ENCODE measurements around the gene CNTNAP2.

Gene CNTNAP2

DNA sequence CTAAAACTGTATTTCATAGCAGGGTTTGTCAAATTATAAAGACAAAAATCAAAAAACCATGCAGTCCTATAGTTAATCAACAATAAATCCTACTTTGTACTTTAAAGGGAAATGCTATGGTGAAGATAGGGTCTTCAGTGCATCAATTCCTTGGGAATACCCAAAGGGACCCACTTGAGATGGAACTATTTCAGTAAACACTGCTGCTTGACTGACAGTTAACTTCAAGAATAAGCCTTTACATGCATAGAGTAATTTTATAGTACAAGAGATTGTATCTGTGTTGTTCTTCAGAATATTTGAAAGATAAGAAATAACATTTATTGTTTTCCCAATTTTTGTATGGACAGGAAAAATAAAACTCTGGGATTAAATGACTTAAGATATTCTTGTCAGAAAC lies 1179.6 kb downstream of the CNTNAP2 start:
- no peak for DNase-seq

DNA sequence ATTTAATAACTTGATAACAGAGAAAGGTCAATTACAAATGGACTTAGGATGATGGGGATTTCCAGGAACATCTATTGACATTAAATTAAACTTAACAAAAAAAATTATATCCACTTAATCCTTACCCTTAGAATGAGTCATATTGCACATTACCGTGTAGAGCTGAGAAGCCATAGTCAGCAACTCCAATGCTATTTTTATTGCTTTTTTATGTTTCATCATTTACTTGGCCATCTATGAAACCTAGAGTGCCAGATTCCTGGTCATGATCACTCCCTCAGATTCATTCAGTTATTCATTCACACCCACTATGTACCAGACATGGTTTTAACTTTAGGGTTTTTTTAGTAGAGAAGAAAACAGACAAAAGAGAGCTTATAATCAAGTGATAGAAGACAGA lies 1180.4 kb downstream of the CNTNAP2 start:
- DNase-seq = no peak

DNA sequence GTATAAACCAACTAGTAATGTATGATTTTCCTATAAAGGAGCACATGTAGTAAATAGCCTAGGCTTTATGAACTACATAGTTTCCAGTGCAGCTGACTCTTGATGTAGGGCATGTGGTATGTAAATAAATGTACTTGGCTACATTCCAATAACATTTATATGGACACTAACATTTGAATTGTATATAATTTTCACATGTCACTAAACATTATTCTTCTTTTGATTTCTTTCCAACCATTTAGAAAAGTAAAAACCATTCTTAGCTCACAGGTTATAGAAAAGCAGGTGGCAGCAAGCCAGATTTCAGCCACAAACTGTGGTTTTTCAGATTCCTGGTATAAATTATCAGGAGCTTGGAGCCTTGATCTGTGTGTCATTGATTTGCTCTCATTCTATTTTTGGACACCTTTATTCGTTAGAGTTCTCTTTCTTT lies 1182.0 kb downstream of the CNTNAP2 start:
- DNase-seq = peak; percentile 82 to 88

DNA sequence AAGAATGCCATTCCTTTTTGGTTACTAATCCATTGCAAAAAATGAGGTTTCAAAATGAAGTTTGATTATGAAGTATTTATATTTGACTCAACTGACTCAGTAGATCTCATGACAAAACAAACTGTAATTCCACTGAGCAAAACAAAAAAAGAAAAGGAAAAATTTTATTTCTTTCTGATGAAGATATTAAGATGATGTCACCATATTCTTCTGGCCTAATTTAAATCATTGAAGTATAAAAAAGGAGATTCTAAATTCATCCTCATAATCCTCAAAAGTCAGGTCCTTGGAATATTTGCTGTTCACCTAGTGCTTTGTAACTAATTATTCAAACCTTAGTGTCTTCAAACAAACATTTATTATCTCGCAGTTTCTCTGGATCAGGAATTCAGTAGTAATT lies 1183.7 kb downstream of the CNTNAP2 start:
- no peak for DNase-seq

DNA sequence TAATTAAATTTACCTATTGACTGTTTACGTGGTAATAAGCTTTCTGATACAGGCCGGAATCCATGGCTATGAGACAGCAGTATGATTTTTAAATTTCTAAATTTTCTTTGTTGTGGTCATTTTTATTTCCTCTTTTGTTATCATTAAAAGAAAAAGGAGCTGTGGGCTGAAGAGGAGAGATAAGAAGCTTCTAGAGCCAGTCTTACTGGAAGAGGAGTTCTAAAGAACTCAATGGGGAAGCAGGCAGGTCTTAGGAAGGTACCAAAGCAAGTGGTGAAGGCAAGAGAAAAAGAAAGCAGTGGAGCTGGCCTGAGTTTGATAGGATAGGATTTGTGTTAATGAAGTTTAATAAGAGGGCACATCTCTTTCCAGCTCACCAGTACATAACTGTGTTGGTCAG lies 1187.8 kb downstream of the CNTNAP2 start:
- DNase-seq = no peak

DNA sequence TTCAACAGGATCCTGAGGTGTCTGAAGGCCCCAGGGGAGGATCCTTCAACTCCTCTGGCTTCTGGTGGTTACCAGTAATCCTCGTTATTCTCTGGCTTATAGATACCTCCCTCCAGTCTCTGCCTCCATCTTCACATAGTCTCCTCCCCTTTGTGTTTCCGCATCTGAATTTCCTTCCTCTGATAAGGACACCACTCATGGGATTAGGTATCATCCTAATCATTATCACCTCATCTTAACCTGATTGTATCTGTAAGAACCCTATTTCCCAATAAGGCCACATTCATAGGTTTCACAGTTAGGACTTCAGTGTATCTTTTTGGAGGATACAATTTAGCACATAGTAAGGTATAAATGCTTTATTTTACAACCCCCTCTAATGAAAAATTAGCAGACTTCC lies 1189.2 kb downstream of the CNTNAP2 start:
- no peak for DNase-seq

DNA sequence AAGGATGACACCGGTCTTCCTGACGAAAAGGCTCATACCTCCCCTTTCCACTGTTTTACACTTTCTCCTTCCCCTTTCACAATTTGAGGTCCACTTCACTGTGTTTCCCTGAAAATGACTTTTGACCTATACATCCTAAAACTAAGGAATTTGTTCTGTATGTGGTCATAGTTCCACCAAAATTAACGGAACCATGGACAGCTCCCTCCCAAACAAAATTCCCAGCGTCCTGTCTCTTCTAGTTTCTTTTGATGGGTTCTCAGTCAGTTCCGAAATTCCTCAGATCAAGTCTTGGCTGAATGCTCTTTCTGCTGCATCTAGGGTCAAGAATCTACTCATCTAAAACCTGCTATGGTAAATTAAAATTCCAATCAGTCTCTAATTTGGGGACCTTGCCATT lies 1191.9 kb downstream of the CNTNAP2 start:
- DNase-seq = no peak

DNA sequence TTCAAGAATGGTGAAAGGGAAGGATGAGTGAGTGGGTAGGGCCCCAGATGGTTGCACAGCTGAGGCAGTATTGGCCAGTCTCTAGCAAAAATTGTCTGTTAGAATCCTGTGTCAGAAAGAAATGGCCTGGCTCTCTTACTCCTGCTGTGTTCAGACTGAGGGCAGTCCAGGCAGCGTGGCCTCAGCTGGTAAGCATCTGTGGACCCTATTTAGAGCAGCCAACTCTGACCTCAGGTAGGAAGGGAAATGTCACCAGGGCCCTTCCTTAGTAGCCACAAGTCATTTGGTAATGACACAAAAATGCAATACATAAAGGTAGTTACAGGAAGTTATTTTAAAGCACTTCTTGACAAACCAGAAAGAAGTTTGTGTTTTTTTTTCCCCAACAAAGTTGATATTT lies 1194.7 kb downstream of the CNTNAP2 start:
- DNase-seq = no peak

DNA sequence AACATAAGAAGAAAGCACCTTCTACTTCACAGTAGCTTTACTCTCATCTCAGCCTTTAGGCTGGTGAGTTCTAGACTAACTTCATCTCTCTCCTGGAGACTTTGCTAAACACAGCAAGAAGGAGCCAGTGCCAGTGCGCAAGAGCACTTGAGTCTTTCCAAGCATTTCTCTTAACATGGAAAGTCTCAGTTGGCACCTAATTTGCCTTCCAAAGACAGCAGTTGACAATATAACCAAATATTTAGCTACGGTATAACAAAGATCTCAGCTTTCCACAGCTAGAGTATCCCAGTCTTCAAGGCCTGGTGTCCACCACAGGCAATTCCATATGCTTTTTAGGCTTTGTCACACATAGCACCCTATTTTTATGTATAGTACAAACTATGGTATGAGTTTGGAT lies 1204.9 kb downstream of the CNTNAP2 start:
- DNase-seq = no peak

DNA sequence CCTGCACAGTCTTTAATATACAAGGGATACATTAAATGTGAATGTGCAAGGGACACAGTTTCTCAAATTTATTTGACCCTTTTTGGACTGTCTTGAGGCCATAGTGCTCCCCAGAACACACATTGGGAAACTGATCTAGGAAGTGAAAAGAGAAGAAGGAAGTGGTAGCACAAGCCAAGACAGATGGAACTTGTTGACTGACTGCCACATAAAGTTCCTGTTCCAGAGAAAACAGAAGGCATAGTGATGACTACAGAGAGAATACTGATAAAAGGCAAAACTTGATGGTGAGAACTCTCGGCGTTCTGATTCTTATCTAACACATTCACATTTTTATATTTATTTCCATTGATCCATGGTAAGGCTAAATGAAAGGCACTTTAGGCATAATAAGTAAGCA lies 1216.4 kb downstream of the CNTNAP2 start:
- DNase-seq = no peak

DNA sequence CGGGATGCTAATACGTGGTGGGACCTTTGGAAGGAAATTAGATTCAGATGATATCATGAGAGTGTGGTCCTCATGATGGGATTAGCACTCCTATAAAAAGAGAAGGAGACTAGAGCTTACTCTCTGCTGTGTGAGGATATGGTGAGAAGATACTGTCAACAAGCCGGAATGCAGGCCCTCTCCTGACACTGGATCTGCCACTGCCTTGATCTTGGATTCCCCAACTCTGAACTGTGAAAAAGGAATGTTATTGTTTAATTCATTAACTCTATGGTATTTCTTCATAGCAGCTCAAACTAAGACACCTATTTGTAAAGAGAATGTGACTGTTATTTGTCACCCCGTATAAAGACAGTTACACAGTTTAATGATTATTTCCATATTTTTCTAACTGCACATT lies 1246.5 kb downstream of the CNTNAP2 start:
- no peak for DNase-seq

DNA sequence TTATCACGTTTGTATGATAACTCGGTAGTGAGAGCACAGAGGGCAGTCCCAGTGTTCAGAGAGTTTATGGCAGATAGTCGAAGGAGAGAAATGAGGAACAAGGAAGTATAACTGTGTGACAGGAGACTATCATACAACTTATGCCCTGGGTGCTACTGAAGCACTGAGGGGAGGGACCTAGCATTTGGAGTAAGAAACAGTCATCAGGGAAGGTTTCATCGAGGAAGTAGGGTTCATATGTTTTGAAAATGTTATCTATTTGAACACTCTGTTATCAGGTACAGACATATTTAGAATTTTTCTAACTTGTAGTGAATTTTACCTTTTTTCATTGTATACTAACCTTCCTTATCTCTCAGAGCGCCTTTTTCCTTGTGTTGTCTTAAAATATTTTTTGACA lies 1259.6 kb downstream of the CNTNAP2 start:
- DNase-seq = no peak

DNA sequence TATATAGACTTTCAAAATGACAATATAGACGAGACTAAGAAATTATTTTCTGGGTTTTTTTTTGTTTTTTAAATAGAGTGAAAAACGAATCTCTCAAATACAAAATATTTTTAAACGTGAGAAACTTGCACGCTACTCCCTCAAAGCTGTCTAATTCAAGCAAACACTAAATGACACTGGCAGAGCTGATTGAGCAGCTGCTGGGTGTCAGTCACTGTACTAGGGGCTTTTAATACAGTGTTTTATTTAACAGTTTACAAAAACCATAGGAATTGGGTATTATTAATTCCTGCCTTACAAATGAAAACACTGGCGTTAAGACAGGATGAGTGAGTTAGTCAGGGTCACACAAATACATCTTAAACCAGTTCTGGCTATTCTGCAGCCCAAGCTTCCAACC lies 1264.3 kb downstream of the CNTNAP2 start:
- DNase-seq = no peak

DNA sequence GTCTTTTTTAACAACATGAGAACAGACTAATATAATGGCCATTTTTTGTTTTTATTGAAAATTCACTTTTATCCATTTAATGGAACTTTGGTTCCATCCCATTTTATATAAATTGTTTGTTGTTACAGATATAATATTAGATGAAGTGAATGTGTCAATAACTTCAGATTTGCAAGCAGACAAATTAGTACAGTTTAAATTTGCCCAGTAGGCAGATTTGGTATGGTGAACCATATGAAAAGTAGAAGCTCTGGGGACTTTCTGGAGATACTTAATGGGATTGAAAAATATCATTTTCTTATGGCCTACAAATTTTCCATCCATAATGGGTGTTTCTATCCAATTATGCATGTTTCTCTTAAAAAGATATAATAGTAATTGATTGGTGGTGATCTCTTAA lies 1277.7 kb downstream of the CNTNAP2 start:
- DNase-seq = no peak

DNA sequence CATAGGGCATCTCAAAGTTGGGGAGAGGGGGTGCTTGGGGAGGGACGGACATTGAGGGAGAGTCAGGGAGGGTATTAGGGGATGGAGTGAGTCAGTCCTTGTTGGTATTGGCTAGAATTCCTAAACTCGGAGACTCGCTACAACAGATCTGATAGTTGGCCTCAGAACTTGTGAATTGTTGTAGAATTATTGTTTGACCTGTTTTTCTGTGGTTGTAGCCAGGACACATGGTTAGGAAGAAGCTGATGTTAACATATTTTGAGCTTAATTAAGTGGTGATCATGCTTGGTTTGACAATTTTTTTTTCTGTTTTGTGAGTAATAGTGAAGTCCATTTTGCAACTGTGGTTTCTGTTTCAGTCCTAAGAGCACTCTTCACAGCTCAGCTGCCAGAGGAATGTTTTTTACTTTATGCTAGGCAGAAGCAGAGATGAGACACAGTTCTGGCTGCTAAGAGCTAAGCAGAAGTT lies 1283.7 kb downstream of the CNTNAP2 start:
- no peak for DNase-seq

DNA sequence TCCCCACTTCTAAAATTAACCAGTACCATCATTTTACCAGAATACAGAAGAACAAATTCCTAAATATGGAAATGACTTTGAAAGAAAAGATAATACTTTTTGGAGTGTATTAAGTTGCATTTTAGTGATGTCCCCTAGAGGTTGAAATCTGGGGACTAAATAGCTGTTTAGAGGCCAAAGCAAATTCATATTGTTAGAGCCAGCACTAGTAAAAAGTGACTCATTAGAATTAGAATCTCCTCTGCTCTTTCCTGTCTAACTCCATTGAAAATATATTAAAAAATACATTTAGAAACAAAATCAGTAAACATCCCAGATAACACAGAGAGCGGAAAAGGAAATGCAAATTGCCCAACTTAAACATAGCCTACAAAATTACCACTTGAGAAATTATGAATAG lies 1284.3 kb downstream of the CNTNAP2 start:
- no peak for DNase-seq

DNA sequence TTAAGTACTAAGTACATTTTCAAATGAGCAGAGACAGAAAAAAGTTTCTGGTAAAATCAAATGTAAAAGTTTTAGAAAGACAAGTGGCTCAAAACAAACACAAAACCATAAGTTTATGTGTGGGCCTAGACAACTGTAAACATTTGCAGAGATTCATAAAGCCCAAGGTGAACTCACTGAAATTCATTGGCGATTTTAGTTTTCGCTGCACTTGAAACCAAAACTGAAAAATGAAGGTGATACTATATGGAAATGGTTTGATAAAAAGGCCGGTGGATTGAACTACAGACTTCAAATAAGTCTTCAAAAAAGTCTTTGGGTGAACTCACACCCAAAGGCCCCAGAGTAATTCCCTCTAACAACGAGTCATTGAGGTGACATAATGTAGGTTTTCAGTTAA lies 1289.0 kb downstream of the CNTNAP2 start:
- no peak for DNase-seq

DNA sequence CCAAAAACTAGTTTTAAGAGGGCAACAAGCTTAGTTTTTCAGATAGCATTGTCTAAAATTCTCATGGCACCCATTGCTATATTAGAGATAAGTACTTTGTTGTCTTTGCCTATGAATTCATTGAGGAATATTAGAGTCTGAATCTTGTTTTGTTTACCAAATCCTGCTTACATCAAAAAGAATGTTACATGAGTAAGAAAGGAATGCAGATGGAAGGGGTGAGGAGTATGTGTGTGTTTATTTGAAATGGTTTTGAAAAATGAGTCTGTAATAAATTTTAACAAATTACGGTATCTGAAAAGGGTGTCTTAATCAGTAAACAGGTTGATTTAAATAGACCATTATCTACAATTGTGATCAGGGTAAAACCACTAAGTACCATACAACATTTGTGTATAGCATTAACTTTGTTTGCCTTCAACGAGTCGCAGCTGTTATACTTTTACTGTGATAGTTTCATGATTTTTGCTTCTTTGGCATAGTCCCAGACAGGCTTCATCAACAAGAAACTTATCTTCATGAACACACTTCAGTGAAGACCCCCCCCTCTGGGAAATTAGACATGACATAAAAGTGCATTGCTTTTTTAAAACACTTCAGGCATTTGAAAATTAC lies 1290.0 kb downstream of the CNTNAP2 start:
- DNase-seq = no peak

DNA sequence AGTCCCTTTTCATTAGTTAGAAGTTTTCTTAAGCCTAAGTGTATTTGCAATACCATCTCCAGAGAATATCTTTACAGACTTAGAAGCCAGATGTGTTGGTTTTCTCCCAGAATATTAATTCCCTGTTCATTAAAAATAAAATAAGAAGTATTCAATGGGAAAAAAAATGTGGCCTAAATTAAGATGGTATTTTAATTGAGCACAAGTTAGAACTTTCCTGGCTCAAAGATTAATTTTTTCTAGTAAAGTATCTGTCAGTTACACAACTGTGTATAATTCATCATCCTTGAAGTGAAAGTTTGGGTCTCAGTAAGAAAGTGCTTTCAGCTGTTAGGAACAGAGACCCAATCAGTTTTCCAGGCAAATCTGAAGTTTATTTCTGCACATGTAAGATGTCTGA lies 1294.5 kb downstream of the CNTNAP2 start:
- no peak for DNase-seq

DNA sequence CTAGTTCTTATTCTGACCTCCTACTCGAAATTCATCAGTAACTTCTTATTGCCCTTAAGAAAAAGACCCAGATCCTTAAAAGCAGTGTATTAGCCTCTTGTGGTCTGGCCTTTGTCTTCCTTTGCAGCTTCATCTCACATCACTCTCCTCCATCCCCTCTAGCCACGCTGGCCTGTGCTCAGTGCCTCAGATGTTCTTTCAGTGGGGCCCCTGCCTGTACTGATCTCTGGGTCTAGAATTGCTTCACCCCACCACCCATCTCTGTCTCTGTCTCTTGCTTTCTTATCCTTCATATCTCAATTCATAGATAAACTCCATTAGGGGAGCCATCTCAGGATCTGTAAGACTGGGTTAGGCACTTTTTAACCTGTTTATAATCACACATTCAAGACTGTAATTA lies 1295.5 kb downstream of the CNTNAP2 start:
- no peak for DNase-seq

DNA sequence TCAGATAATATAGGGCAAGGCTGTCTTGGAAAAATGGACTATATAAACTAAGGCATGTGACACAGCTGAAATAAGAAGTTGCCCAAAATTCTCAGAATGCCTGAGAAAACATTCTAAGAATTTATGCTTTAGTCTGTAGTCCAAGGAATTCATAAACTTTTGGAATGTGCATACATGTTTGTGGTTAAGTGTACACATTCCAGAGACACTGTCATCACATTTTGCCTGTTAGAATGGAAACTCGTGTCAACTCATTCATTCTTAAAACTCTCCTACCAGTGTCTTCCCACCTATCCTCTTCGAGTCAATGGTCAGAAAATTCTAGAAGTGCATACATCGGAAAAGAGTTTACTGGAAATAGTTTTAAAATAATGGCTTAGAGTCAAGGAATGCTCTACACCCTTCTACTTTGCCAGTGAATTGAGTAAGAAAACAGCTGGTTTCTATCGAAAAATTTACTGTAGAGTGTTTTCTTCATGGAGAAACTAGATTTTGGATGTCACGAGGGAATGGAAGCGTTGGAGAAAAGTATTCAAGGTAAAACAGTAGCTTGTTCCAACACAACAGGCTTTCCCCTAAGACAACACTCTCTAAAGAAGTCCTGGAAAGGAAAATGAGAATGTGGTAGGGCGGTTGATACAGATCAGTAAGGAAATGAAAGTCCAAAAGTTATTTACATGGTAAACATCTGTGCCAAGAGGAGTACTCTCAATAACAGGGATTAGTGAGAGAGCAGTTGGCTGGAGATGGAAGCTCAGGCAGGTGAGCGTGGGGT lies 1296.4 kb downstream of the CNTNAP2 start:
- DNase-seq = no peak

DNA sequence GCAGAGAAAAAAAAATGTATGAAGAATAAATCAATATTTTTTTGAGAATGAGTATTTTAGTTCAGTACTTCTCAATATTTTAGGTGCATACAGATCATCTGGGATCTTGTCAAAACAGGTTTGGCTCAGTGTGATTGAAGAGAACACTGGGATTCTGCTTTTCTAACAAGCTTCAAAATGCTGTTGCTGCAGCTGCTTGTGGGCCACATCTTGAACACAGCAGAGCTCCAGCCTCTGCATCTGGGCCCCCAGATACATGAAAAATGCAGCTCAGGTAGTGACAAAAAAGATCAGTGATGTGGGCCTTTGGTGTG lies 1296.9 kb downstream of the CNTNAP2 start:
- DNase-seq = no peak

DNA sequence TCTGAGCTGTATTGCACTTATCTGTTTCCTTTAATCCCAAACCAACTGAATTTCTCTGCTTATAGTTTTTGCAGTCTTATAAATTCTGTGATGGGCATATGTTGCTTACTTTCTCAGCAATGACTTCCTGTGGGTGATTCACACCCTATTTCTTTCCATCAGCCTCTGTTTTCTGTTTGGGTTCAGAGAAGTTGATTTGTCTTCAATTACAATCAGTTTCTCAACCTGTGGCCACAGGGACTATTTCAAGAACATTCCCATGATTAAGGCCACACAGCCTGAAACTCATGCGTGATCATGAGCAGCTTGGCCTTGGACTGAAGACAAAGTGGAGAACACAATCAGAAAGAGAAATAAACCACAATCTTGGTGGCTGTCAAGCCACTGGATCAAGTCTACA lies 1299.4 kb downstream of the CNTNAP2 start:
- no peak for DNase-seq

DNA sequence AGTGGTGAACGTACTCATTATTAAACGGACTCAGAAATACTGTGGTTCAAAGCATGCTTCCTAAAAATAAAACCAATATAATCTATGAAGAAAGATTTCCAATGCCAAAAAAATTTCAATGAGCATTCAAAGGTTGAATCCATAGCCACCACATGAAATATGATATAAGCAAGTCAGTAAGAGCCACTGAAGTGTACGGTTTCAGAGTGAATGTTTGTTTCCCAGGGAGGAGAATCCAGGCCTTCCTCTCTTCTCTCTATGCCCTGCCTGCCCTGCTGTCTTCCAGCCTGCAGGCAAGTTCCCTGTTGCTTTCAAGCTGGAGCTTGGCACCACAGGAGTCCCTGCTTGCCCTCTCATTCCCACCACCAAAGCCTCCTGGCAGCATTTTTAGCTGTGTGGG lies 1302.4 kb downstream of the CNTNAP2 start:
- DNase-seq = peak; percentile 17 to 29

DNA sequence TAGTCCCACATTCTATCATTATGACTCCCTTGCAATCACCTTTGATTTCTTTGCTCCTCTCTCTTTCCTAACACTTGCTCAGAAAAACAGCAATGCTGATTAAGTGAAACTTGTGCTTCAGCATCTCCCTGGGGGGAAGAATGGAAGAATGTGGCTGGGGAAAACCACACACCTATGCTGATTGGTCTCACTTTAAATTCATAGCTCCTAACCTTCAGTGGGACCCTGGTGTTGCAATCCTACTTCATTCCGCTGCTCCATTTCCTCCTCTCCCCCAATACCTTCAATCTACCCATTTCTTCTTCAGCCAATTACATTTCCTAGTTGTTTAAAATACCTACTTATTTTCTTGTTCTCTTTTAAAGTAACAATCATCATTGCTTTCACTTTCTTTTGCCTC lies 1307.3 kb downstream of the CNTNAP2 start:
- DNase-seq = no peak
